K562 (cell line): ENCODE data around the gene RGS7.

Experiments
- CREM ChIP-seq: IDR thresholded peaks from 2 replicates; pipeline ENCODE4 v1.6.1; 2014; ENCODE audit warnings: antibody characterized with exemption, low read depth
- POLR2A ChIP-seq: fragments of 450-650 bp; conservative IDR thresholded peaks from 2 replicates; pipeline ENCODE4 v1.6.1; 2016
- PYGO2 ChIP-seq: fragments of 450-650 bp; IDR thresholded peaks from 2 replicates; pipeline ENCODE4 v1.6.1; 2016; ENCODE audit warnings: mild to moderate bottlenecking, missing genetic modification characterization, moderate library complexity, missing compliant biosample characterization
- TAF1 ChIP-seq: IDR thresholded peaks from 2 replicates; pipeline ENCODE4 v1.6.1; 2011; ENCODE audit warnings: mild to moderate bottlenecking, low read length, moderate library complexity; ENCODE audit not compliant: insufficient read depth, control insufficient read depth, severe bottlenecking; ENCODE audit errors: extremely low read depth
- TEAD4 ChIP-seq, 2 experiments: sonication (generic) in 1 of 2; formaldehyde crosslinking in 1 of 2; IDR thresholded peaks; 2 replicates each; pipeline versions ENCODE4 v1.6.1 to v1.8.0; 2012 to 2022; ENCODE audit warnings: borderline replicate concordance in 1 of 2, inconsistent platforms in 1 of 2, low read length in 1 of 2, mild to moderate bottlenecking in 1 of 2, missing genetic modification reagents in 1 of 2
- ZNF384 ChIP-seq: IDR thresholded peaks from 2 replicates; pipeline ENCODE4 v1.6.1; 2012; ENCODE audit warnings: low read depth, low read length, improper control_type of control experiment
- TF ChIP-seq, protein P1 (sequence below): sonication (generic); formaldehyde crosslinking; IDR thresholded peaks from 2 replicates; pipeline ENCODE4 v1.9.0; 2022; ENCODE audit warnings: mild to moderate bottlenecking, missing genetic modification reagents
- TF ChIP-seq, protein P2 (sequence below), 2 experiments: fragments of 450-650 bp in 1 of 2; sonication (generic) in 1 of 2; formaldehyde crosslinking in 1 of 2; IDR thresholded peaks; 2 replicates each; pipeline versions ENCODE4 v1.7.1 to v1.9.0; 2016 to 2022; ENCODE audit warnings: inconsistent platforms in 1 of 2, mild to moderate bottlenecking in 1 of 2, missing genetic modification reagents in 1 of 2
- TF ChIP-seq, protein P3 (sequence below): fragments of 450-650 bp; formaldehyde crosslinking; IDR thresholded peaks from 2 replicates; pipeline ENCODE4 v1.4.0; 2020; ENCODE audit warnings: mild to moderate bottlenecking, moderate library complexity

DNA sequence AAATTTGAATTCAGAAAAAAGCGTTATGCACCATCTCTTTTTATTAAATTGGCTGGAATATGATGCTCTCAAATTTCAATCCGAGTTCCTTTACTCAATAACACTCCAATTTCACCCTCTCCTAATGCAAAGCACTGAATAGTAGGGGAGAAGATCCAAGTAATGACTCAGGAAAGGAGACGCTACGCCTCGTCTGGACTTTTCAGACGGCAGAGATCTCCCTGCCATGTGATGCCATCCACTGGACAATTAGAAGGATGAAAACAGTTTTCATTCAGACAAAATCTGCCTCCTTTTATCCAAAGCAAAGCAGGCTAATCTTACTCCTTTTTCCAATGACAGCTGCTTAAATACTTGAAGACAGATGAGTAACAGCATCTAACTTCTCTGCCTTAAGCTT, 502.6 kb downstream of the RGS7 start:
- TF ChIP-seq TAF1 (no peak), CREM (no peak), PYGO2 (tag) (no peak), ZNF384 (no peak), POLR2A (no peak), TEAD4 (IDR thresholded peaks at IDR 0.05; ENCODE audit: low read length) (no peak), TEAD4 (CRISPR knock-in tag; IDR thresholded peaks at IDR 0.05; ENCODE audit: borderline replicate concordance) (no peak)
- TF ChIP-seq, protein P1, sequence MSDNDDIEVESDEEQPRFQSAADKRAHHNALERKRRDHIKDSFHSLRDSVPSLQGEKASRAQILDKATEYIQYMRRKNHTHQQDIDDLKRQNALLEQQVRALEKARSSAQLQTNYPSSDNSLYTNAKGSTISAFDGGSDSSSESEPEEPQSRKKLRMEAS = no peak
- TF ChIP-seq, protein P2, sequence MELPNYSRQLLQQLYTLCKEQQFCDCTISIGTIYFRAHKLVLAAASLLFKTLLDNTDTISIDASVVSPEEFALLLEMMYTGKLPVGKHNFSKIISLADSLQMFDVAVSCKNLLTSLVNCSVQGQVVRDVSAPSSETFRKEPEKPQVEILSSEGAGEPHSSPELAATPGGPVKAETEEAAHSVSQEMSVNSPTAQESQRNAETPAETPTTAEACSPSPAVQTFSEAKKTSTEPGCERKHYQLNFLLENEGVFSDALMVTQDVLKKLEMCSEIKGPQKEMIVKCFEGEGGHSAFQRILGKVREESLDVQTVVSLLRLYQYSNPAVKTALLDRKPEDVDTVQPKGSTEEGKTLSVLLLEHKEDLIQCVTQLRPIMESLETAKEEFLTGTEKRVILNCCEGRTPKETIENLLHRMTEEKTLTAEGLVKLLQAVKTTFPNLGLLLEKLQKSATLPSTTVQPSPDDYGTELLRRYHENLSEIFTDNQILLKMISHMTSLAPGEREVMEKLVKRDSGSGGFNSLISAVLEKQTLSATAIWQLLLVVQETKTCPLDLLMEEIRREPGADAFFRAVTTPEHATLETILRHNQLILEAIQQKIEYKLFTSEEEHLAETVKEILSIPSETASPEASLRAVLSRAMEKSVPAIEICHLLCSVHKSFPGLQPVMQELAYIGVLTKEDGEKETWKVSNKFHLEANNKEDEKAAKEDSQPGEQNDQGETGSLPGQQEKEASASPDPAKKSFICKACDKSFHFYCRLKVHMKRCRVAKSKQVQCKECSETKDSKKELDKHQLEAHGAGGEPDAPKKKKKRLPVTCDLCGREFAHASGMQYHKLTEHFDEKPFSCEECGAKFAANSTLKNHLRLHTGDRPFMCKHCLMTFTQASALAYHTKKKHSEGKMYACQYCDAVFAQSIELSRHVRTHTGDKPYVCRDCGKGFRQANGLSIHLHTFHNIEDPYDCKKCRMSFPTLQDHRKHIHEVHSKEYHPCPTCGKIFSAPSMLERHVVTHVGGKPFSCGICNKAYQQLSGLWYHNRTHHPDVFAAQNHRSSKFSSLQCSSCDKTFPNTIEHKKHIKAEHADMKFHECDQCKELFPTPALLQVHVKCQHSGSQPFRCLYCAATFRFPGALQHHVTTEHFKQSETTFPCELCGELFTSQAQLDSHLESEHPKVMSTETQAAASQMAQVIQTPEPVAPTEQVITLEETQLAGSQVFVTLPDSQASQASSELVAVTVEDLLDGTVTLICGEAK (IDR thresholded peaks at IDR 0.05) = no peak
- TF ChIP-seq, protein P2 (CRISPR knock-in tag; IDR thresholded peaks at IDR 0.05) = no peak
- TF ChIP-seq, protein P3, sequence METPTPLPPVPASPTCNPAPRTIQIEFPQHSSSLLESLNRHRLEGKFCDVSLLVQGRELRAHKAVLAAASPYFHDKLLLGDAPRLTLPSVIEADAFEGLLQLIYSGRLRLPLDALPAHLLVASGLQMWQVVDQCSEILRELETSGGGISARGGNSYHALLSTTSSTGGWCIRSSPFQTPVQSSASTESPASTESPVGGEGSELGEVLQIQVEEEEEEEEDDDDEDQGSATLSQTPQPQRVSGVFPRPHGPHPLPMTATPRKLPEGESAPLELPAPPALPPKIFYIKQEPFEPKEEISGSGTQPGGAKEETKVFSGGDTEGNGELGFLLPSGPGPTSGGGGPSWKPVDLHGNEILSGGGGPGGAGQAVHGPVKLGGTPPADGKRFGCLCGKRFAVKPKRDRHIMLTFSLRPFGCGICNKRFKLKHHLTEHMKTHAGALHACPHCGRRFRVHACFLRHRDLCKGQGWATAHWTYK (CRISPR knock-in tag) = no peak
